Central memory CD4-positive, alpha-beta T cell (primary cell): ENCODE data around the gene PYGO1.
A peak's percentile ranks its signal among the peaks of the same experiment; 100 is the strongest.
"Not testable (repeated sequence)": the region's sequence is repeated elsewhere in the genome, so short reads cannot be mapped to it uniquely, and the experiment has no call there.

Experiments
- DNase-seq: peaks from one replicate; pipeline ENCODE4 v3.0.0; 2022

Gene PYGO1

GRCh38 chr15:55499151-55499550 is 89.0 kb downstream of the PYGO1 start:
- no peak for DNase-seq

DNA sequence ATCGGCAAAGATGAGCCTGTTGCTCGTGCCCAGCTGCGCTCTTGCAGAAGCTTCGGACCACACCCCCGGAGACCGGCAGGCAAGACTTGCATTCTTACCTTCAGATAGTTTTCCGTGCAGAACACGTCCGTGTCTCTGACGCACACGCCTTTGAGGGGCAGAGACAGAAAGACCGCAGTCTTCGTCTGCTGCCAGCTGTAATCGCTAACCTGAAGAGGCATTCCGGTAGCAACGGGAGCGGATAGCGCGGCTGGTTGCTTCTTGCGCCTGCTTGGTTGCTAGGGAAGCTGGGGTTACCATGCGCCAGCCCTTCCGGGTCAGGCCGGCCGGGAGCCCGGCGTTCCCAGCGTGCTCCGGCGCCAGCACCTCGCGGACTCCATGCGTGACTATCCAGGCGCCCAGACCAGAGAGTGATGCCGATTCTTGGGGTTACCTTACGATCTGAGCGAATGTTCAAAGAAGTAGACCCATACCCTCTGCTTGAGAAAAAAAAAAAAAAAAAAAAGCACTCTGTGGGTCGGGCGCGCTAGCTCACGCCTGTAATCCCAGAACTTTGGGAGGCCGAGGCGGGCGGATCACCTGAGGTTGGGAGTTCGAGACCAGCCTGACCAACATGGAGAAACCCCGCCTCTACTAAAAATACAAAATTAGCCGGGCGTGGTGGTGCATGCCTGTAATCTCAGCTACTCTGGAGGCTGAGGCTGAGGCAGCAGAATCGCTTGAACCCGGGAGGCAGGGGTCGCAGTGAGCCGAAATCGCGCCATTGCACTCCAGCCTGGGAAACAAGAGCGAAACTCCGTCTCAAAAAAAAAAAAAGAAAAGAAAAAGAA is 89.8 kb downstream of the PYGO1 start:
- DNase-seq = peak; percentile 74

DNA sequence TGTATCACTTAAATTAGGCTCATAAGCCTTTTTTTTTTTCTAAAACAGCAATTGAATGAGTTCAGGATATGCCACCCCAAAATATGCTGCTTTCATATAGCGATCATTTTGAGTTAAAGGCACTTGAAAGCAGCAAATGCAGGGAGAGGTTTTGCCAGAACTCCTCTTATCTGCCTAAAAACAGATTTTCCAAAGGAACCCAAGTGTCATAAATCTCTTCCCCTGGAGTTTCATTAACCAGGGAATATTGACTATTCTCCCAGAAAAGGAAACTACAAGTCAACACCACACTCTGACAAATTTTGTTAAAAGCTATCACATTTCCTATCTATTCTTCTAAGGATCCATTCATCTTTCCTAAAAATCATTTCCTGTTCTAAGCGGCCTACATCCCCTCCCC is 91.4 kb downstream of the PYGO1 start:
- no peak for DNase-seq

- no peak for DNase-seq
Observed at GRCh38 chr15:55494931-55495330, 93.2 kb downstream of the PYGO1 start.

GRCh38 chr15:55488952-55489600 is 99.1 kb downstream of the PYGO1 start:
- not testable (repeated sequence) for DNase-seq
